PC-9 (cell line): ENCODE results near the gene ADISSP. TPM values are rescaled to one million over a fixed set of nuclear protein-coding genes. Genes with fewer than 3 reads are reported as not detected.

Experiments
- BruUV-seq: library from RNA; stranded (reverse); fragments of 400-500 nt; replicated peaks from 2 replicates; lab custom pipeline; 2021; lab: Mats Ljungman, UMichigan
- CTCF ChIA-PET: fragments of 300-600 bp; sonication (Branson Sonifier 250); formaldehyde crosslinking; loops from one replicate; lab custom pipeline; 2022; ENCODE audit warnings: antibody characterized with exemption; lab: Charles Lee
- POLR2A ChIA-PET: fragments of 300-600 bp; sonication (Branson Sonifier 250); formaldehyde crosslinking; loops from one replicate; lab custom pipeline; 2022; ENCODE audit warnings: antibody characterized with exemption; ENCODE audit not compliant: unreplicated experiment; lab: Charles Lee
- DNase-seq, 2 experiments: peaks; one replicate each; pipeline versions ENCODE4 v3.0.0 to v3.0.0-alpha.2; 2015 to 2022; ENCODE audit warnings: mixed read lengths in 1 of 2
- H2AFZ ChIP-seq: fragments of 200-600 bp; sonication (generic); 2 replicates; pipeline ENCODE4 v1.8.1; 2017; ENCODE audit warnings: antibody characterized with exemption
- H3F3A ChIP-seq: fragments of 200-600 bp; sonication (generic); 2 replicates; pipeline ENCODE4 v1.8.1; 2017; ENCODE audit warnings: antibody characterized with exemption, mild to moderate bottlenecking, low read depth; ENCODE audit not compliant: insufficient read depth
- H3K27ac ChIP-seq: fragments of 200-600 bp; sonication (generic); 2 replicates; pipeline ENCODE4 v1.6.1; 2016; ENCODE audit warnings: mixed run types
- H3K27me3 ChIP-seq: fragments of 200-600 bp; sonication (generic); 2 replicates; pipeline ENCODE4 v1.6.1; 2016; ENCODE audit warnings: low read depth, mixed run types; ENCODE audit not compliant: insufficient read depth
- H3K36me3 ChIP-seq: fragments of 200-600 bp; sonication (generic); 2 replicates; pipeline ENCODE4 v1.6.1; 2016; ENCODE audit warnings: low read depth, mixed run types
- H3K4me1 ChIP-seq: fragments of 200-600 bp; sonication (generic); replicated peaks from 2 replicates; pipeline ENCODE4 v1.6.1; 2016; ENCODE audit warnings: mixed run types; ENCODE audit not compliant: insufficient read depth
- H3K4me2 ChIP-seq: fragments of 200-600 bp; sonication (generic); 2 replicates; pipeline ENCODE4 v1.6.1; 2017; ENCODE audit warnings: mixed run types
- H3K4me3 ChIP-seq: fragments of 200-600 bp; sonication (generic); 2 replicates; pipeline ENCODE4 v1.6.1; 2016; ENCODE audit warnings: mixed run types
- H3K79me2 ChIP-seq: fragments of 200-600 bp; sonication (generic); 2 replicates; pipeline ENCODE4 v1.6.1; 2017; ENCODE audit warnings: low read depth, mixed run types
- H3K9me2 ChIP-seq: fragments of 200-600 bp; sonication (generic); 2 replicates; pipeline ENCODE4 v1.8.1; 2017; ENCODE audit warnings: mild to moderate bottlenecking; ENCODE audit not compliant: insufficient read depth
- H3K9me3 ChIP-seq: fragments of 200-600 bp; sonication (generic); 2 replicates; pipeline ENCODE4 v1.8.1; 2016; ENCODE audit warnings: low read depth; ENCODE audit not compliant: insufficient read depth
- H4K20me1 ChIP-seq: fragments of 200-600 bp; sonication (generic); 2 replicates; pipeline ENCODE4 v1.8.1; 2017; ENCODE audit not compliant: insufficient read depth
- EZH2 ChIP-seq: fragments of 200-600 bp; sonication (generic); IDR thresholded peaks from 2 replicates; pipeline ENCODE4 v1.8.0; 2017; ENCODE audit warnings: antibody characterized with exemption, low read depth
- intact Hi-C: fragments of 100-400 bp; cut with micrococcal nuclease; formaldehyde crosslinking; loops from one replicate; pipeline ENCODE4 v1.10.0; 2022; ENCODE audit not compliant: unreplicated experiment
- total RNA-seq: library from RNA; stranded (reverse); gene quantifications from 2 replicates; pipeline ENCODE4 v1.2.3, GENCODE V29; 2021
- TF ChIP-seq, protein P1 (sequence below): fragments of 200-600 bp; sonication (generic); conservative IDR thresholded peaks from 2 replicates; pipeline ENCODE4 v1.6.1; 2017; ENCODE audit warnings: mixed run types, antibody characterized with exemption, mild to moderate bottlenecking, moderate library complexity

The ADISSP gene
- total RNA-seq, 1 experiment from 2014 or later, result 86.9 TPM

DNA sequence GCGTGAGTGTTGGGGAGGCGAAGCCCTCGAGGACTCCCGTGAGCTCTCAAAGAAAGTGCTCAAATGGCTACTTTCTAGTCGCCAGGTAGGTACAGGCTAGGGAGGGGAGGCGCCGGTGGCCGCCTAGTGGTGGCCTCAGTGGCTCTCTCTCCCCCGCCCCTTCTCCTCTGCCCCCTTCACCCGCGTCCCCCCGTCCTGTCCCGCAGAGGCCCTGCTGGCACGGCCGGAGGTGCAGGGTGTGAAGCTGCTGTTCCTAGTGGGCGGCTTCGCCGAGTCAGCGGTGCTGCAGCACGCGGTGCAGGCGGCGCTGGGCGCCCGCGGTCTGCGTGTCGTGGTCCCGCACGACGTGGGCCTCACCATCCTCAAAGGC lies 16.3 kb downstream of the ADISSP start:
- no peaks in the 10 kb centered on the region for H3F3A ChIP-seq
- intact Hi-C loops, result no loop called here
- DNase-seq, result no peak
- H3K4me3 ChIP-seq, result no peak overlapping the region
- H3K27me3 ChIP-seq, result no peaks in the 10 kb centered on the region
- ChIA-PET POLR2A (no interaction called here), CTCF (interaction anchor here (0.9 kb wide), 1 partner anchor 15 kb away, joined by 5 read pairs; the partner anchor contains the start of gene ADISSP)
- H3K36me3 ChIP-seq, result no peaks in the 10 kb centered on the region
- H3K9me2 ChIP-seq, result no peaks in the 10 kb centered on the region
- no peaks in the 10 kb centered on the region for H3K9me3 ChIP-seq
- TF ChIP-seq, protein P1, sequence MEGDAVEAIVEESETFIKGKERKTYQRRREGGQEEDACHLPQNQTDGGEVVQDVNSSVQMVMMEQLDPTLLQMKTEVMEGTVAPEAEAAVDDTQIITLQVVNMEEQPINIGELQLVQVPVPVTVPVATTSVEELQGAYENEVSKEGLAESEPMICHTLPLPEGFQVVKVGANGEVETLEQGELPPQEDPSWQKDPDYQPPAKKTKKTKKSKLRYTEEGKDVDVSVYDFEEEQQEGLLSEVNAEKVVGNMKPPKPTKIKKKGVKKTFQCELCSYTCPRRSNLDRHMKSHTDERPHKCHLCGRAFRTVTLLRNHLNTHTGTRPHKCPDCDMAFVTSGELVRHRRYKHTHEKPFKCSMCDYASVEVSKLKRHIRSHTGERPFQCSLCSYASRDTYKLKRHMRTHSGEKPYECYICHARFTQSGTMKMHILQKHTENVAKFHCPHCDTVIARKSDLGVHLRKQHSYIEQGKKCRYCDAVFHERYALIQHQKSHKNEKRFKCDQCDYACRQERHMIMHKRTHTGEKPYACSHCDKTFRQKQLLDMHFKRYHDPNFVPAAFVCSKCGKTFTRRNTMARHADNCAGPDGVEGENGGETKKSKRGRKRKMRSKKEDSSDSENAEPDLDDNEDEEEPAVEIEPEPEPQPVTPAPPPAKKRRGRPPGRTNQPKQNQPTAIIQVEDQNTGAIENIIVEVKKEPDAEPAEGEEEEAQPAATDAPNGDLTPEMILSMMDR, result no peak
- TF ChIP-seq EZH2, result no peak
- BruUV-seq, result no TSS peak
- H3K4me2 ChIP-seq, result no peak overlapping the region
- H4K20me1 ChIP-seq, result no peaks in the 10 kb centered on the region
- H2AFZ ChIP-seq, result no peak overlapping the region
- no peak overlapping the region for H3K27ac ChIP-seq
- H3K4me1 ChIP-seq, result no peaks in the 10 kb centered on the region
- no peaks in the 10 kb centered on the region for H3K79me2 ChIP-seq

DNA sequence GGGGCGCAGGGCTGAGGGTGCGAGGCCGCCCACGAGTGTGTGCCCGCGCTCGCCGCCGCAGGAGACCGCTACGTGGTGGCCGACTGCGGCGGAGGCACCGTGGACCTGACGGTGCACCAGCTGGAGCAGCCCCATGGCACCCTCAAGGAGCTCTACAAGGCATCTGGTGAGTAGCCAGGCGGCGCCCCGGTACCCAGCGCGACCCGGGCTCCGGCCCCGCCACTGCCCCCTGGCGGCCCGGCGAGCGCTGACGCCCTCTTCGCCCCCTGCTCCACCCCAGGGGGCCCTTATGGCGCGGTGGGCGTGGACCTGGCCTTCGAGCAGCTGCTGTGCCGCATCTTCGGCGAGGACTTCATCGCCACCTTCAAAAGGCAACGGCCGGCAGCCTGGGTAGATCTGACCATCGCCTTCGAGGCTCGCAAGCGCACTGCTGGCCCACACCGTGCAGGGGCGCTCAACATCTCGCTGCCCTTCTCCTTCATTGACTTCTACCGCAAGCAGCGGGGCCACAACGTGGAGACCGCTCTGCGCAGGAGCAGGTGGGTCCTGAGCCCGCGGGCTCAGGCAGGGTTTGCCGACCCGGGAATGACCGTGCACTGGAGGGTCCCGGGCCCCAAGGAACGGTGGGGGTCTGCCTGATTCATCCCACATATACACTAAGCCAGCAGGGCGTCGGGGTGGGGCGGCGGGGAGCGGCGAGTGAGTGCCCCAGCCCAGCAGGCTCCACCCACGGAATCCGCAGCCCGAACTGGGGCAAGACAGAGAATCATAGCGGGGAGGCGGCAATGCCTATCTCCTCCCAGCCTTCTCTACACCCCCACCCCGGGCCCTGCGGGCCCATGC lies 17.6 kb downstream of the ADISSP start:
- DNase-seq, result peak in 1 of 2 experiments; percentile 54
- ChIA-PET POLR2A (interaction anchor here (0.6 kb wide), 1 partner anchor 84 kb away, joined by 4 read pairs; no protein-coding TSS in a partner anchor), CTCF (interaction anchor here (0.5 to 1.0 kb wide), 3 partner anchors 30 to 335 kb away, joined by 3 to 8 read pairs (median 3); no protein-coding TSS in a partner anchor)
- H3K36me3 ChIP-seq, result no peaks in the 10 kb centered on the region
- no peaks in the 10 kb centered on the region for H3K27me3 ChIP-seq
- H3K79me2 ChIP-seq, result no peaks in the 10 kb centered on the region
- H3K4me2 ChIP-seq, result no peak overlapping the region
- H4K20me1 ChIP-seq, result no peaks in the 10 kb centered on the region
- H3K9me2 ChIP-seq, result no peaks in the 10 kb centered on the region
- H3K9me3 ChIP-seq, result no peaks in the 10 kb centered on the region
- H2AFZ ChIP-seq, result no peak overlapping the region
- no peaks in the 10 kb centered on the region for H3K4me1 ChIP-seq
- intact Hi-C loops, result no loop called here
- H3K4me3 ChIP-seq, result no peak overlapping the region
- H3K27ac ChIP-seq, result no peak overlapping the region
- no peaks in the 10 kb centered on the region for H3F3A ChIP-seq
- TF ChIP-seq, protein P1, result peak; percentile 52
- no peak for TF ChIP-seq EZH2
- BruUV-seq, result no TSS peak

DNA sequence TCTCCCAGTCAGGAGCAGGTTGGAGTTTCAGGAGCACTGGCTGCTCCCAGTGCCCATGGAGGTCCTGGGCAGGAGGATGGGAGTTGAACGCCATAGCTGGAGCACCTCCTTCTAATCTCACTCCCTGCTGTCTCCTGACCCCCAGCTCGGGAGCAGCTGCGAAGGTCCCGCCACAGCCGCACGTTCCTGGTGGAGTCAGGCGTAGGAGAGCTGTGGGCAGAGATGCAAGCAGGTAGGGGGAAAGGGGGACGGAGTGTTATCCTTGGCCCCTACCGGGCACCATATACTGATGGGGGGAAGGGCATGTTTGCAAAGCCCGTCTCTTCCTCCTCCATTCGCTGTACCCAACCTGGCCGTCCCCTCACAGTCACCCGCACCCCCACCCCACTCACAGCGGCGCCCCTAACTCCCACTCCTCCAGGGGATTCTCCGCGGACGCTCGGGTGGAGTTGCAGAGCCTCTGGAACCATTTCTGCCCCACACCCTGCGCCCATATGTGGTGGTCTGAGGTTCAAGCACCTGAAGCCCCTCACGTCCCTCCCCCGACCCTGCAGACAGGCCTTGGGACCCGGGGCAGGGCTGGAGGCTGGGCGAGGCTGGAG lies 18.4 kb downstream of the ADISSP start:
- H3K9me3 ChIP-seq, result no peaks in the 10 kb centered on the region
- H3K27me3 ChIP-seq, result no peaks in the 10 kb centered on the region
- H3F3A ChIP-seq, result peaks cover 7% of the 10 kb centered on the region; the same call in 1 of the 2 replicates
- POLR2A ChIA-PET, result interaction anchor here (0.6 kb wide), 1 partner anchor 83 kb away, joined by 4 read pairs; no protein-coding TSS in a partner anchor
- H3K27ac ChIP-seq, result no peak overlapping the region
- H2AFZ ChIP-seq, result no peak overlapping the region
- TF ChIP-seq, protein P1, result no peak
- no peak for TF ChIP-seq EZH2
- H3K4me2 ChIP-seq, result no peak overlapping the region
- CTCF ChIA-PET, result interaction anchor here (0.6 to 1.0 kb wide), 3 partner anchors 41 to 336 kb away, joined by 3 to 4 read pairs (median 3); no protein-coding TSS in a partner anchor
- H3K4me1 ChIP-seq, result no peaks in the 10 kb centered on the region
- DNase-seq, result no peak
- BruUV-seq, result no TSS peak
- no peaks in the 10 kb centered on the region for H3K79me2 ChIP-seq
- intact Hi-C loops, result no loop called here
- H4K20me1 ChIP-seq, result no peaks in the 10 kb centered on the region
- H3K9me2 ChIP-seq, result no peaks in the 10 kb centered on the region
- no peaks in the 10 kb centered on the region for H3K36me3 ChIP-seq
- no peak overlapping the region for H3K4me3 ChIP-seq
